GM18519 (cell line): ENCODE results near the gene MYBPC2.
A peak's percentile ranks its signal among the peaks of the same experiment; 100 is the strongest.
"Not testable (repeated sequence)": the region's sequence is repeated elsewhere in the genome, so short reads cannot be mapped to it uniquely, and the experiment has no call there.

Experiments
- ATAC-seq: cut with Tn5 transposase; IDR thresholded peaks from one replicate; pipeline ENCODE4 v1.9.1; 2021; ENCODE audit warnings: mild to moderate bottlenecking, moderate library complexity; ENCODE audit not compliant: unreplicated experiment, low FRiP score

The MYBPC2 gene

GRCh38 chr19:50432221-50433028 is at the start of gene MYBPC2:
Gene MYBPC2 (plus strand): TSS chr19:50432892. CDS start chr19:50432954, 62 bp downstream.
- no peak for ATAC-seq

GRCh38 chr19:50383001-50383851 is 49.5 kb upstream of the MYBPC2 start:
- no peak for ATAC-seq

- peak; percentile 59 for ATAC-seq
These were observed 48.6 kb upstream of the MYBPC2 start, which contains the start of gene POLD1 for GRCh38 chr19:50383852-50384684. Gene POLD1 (plus strand): TSS chr19:50384347. CDS start chr19:50398852, 14,505 bp downstream.

GRCh38 chr19:50384685-50385535 is 47.8 kb upstream of the MYBPC2 start:
- ATAC-seq, result no peak

GRCh38 chr19:50387176-50387867 is 45.4 kb upstream of the MYBPC2 start:
- ATAC-seq, result no peak

- no peak for ATAC-seq
These were observed 44.8 kb upstream of the MYBPC2 start for GRCh38 chr19:50387868-50388245.

- ATAC-seq, result not testable (repeated sequence)
These were observed 42.4 kb upstream of the MYBPC2 start for GRCh38 chr19:50390295-50390694.

GRCh38 chr19:50390952-50391351 is 41.7 kb upstream of the MYBPC2 start:
- not testable (repeated sequence) for ATAC-seq

- ATAC-seq, result no peak
These were observed 39.9 kb upstream of the MYBPC2 start for GRCh38 chr19:50392759-50393158.

GRCh38 chr19:50393589-50393988 is 39.1 kb upstream of the MYBPC2 start:
- ATAC-seq, result no peak

- no peak for ATAC-seq
These were observed 38.7 kb upstream of the MYBPC2 start for GRCh38 chr19:50394017-50394416.

- ATAC-seq, result no peak
These were observed 33.9 kb upstream of the MYBPC2 start for GRCh38 chr19:50398675-50399367.

GRCh38 chr19:50399368-50399745 is 33.3 kb upstream of the MYBPC2 start:
- no peak for ATAC-seq

GRCh38 chr19:50401605-50402450 is 30.9 kb upstream of the MYBPC2 start:
- no peak for ATAC-seq

GRCh38 chr19:50402544-50403301 is 30.0 kb upstream of the MYBPC2 start:
- ATAC-seq, result no peak

GRCh38 chr19:50406156-50406820 is 26.4 kb upstream of the MYBPC2 start:
- no peak for ATAC-seq
